Panc1 (cell line): ENCODE measurements around the gene SOBP.

Source experiments
- CTCF ChIP-seq: fragments of 450-650 bp; IDR thresholded peaks from 2 replicates; pipeline ENCODE4 v1.5.1; 2017; ENCODE audit warnings: mild to moderate bottlenecking
- POLR2AphosphoS5 ChIP-seq: IDR thresholded peaks from 2 replicates; pipeline ENCODE4 v1.6.1; 2012; ENCODE audit warnings: mild to moderate bottlenecking, low read depth, low read length, moderate library complexity
- REST ChIP-seq, 2 experiments: IDR thresholded peaks; 2 replicates each; pipeline ENCODE4 v1.6.1; 2011 to 2012; ENCODE audit warnings: low read depth in 2 of 2, control low read depth in 1 of 2, low read length in 1 of 2, mild to moderate bottlenecking in 1 of 2, moderate library complexity in 1 of 2; ENCODE audit not compliant: insufficient read depth in 1 of 2

GRCh38 chr6:107698146-107698545, 208.2 kb downstream of the SOBP start:
- TF ChIP-seq CTCF (no peak), POLR2AphosphoS5 (no peak), REST (IDR thresholded peaks at IDR 0.05; ENCODE audit: insufficient read depth in 1 of 2, low read depth in 2 of 2, low read length in 1 of 2) (no peak)
